BE2C (cell line): ENCODE data around the gene ITK. TPM values are rescaled to one million over a fixed set of nuclear protein-coding genes. Genes with fewer than 3 reads are reported as not detected.

ENCODE experiments used
- DNase-seq: peaks from one replicate; pipeline ENCODE4 v3.0.0-alpha.2; 2020
- H3K27me3 ChIP-seq: fragments of 250-450 bp; sonication (Bioruptor Pico); 2 replicates; pipeline ENCODE4 v1.5.1; 2020; ENCODE audit warnings: mild to moderate bottlenecking
- H3K36me3 ChIP-seq: fragments of 250-450 bp; sonication (Bioruptor Pico); 2 replicates; pipeline ENCODE4 v1.5.1; 2020; ENCODE audit warnings: mild to moderate bottlenecking
- H3K4me1 ChIP-seq: fragments of 250-450 bp; sonication (Bioruptor Pico); 2 replicates; pipeline ENCODE4 v1.5.1; 2020
- H3K4me3 ChIP-seq: 2 replicates; pipeline ENCODE4 v1.5.1; 2011; ENCODE audit warnings: low read depth, low read length
- H3K9me3 ChIP-seq: fragments of 250-450 bp; sonication (Bioruptor Pico); 2 replicates; pipeline ENCODE4 v1.5.1; 2020
- polyA plus RNA-seq: library from polyadenylated mRNA; unstranded; fragments of >200 nt; gene quantifications from one replicate; pipeline ENCODE4 v1.2.1, GENCODE V29; 2012; ENCODE audit warnings: low read depth, missing spikeins; ENCODE audit not compliant: insufficient read length, insufficient read depth
- TF ChIP-seq, protein P1 (sequence below): IDR thresholded peaks from 2 replicates; pipeline ENCODE4 v1.5.1; 2012; ENCODE audit warnings: mild to moderate bottlenecking, low read depth, low read length

Gene ITK
- polyA plus RNA-seq: not detected

DNA sequence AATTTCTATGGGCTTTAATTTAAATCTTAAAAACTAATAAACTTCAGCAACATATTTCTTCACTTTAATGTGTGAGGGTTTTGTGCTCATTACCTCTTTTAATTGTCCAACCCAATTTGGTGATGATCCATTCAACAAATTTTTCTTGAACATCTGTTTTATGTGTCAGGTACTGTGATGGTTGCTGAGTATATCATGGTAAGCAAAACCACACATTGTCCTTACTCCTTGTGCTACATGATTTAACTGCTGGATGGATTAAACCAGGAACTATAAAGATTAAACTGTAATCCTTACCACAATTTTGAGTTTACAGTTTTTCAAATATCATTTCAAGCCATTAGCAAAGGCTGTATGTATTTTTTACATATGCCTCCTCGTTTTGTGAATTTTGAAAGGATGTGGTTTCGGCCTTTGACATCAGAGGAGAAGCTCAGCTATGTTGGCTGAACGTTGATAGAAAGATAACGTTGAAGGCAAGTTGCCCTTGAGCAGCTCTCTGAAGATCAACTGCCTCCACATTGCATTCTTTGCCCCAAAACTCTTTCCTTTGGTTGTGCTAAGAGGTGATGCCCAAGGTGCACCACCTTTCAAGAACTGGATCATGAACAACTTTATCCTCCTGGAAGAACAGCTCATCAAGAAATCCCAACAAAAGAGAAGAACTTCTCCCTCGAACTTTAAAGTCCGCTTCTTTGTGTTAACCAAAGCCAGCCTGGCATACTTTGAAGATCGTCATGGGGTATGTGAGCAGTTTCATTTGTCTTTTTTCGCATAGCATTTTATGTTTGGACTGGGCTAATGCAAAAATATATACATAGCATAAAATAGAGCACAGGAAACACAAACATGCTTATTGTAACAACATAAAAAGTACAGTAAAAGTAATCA is at the start of gene ITK:
Gene ITK, plus strand, starts transcription at position 467 of the 891 bp plus-strand sequence. Its CDS starts 138 bp downstream, at position 605.
- Histone ChIP-seq H3K27me3 (no peaks in the 10 kb centered on the region; the same call in 1 of the 2 replicates), H3K36me3 (no peaks in the 10 kb centered on the region), H3K4me1 (no peaks in the 10 kb centered on the region), H3K9me3 (no peaks in the 10 kb centered on the region), H3K4me3 (no peak within 1 kb of the TSS)
- no peak for DNase-seq
- TF ChIP-seq, protein P1, sequence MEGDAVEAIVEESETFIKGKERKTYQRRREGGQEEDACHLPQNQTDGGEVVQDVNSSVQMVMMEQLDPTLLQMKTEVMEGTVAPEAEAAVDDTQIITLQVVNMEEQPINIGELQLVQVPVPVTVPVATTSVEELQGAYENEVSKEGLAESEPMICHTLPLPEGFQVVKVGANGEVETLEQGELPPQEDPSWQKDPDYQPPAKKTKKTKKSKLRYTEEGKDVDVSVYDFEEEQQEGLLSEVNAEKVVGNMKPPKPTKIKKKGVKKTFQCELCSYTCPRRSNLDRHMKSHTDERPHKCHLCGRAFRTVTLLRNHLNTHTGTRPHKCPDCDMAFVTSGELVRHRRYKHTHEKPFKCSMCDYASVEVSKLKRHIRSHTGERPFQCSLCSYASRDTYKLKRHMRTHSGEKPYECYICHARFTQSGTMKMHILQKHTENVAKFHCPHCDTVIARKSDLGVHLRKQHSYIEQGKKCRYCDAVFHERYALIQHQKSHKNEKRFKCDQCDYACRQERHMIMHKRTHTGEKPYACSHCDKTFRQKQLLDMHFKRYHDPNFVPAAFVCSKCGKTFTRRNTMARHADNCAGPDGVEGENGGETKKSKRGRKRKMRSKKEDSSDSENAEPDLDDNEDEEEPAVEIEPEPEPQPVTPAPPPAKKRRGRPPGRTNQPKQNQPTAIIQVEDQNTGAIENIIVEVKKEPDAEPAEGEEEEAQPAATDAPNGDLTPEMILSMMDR: no peak

DNA sequence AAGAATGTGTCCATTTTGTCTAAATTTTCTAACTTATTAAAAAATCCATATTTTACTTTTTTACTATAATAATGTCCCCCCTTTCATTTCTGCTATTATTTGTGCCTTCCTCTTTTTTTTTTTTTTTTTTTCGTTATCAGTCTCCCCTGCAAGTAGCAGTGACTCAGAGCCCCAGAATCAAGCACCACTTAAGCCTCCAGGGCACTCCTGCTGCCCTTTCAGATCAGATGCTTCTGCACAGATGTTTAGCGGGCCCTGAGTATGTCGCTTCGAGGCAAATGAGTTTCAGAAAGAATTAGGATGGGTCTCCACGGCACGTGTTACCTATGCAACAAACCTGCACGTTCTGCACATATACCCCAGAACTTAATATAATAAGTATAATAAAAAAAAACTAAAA is 49.7 kb upstream of the ITK start:
- Histone ChIP-seq H3K4me1 (no peaks in the 10 kb centered on the region), H3K27me3 (no peaks in the 10 kb centered on the region; the same call in 1 of the 2 replicates), H3K4me3 (no peak overlapping the region), H3K9me3 (no peaks in the 10 kb centered on the region), H3K36me3 (no peaks in the 10 kb centered on the region)
- DNase-seq: peak; percentile 48
- TF ChIP-seq, protein P1: no peak

DNA sequence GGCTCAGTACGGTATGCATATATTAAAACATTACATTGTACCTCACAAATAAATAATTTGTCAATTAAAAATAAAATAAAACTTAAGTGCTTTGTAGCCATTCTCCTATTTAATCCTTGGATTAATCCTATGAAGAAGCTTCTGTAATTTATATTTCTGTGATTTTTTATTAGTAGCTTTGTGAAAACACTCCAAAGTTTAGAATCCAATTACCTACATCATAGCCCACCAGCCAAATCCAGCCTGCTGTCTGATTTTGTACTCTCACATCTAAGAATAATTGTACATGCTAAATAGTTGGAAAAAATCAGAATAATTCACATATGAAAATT is 48.4 kb upstream of the ITK start:
- TF ChIP-seq, protein P1: no peak
- Histone ChIP-seq H3K27me3 (no peaks in the 10 kb centered on the region; the same call in 1 of the 2 replicates), H3K9me3 (no peaks in the 10 kb centered on the region), H3K36me3 (no peaks in the 10 kb centered on the region), H3K4me1 (no peaks in the 10 kb centered on the region), H3K4me3 (no peak overlapping the region)
- no peak for DNase-seq

DNA sequence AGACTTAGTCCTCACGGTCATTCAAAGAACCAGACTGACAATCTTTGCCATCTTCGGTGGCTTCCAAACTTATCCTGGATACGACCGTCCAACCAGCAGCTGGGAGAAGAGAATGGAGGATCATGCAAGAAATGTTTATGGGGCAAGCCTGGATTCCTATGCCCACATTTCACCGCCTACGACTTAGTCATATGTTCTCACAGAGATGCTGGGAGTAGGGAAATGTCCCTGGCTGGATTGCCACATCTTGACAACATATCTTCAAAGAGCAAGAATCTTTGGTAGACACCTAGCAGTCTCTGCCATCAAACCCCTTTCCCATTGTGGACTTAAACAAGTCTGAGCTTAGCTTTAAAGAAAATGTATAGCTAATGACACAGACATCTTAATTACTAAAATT is 42.9 kb upstream of the ITK start:
- DNase-seq: no peak
- peaks cover 3% of the 10 kb centered on the region; the same call in 1 of the 2 replicates for H3K36me3 ChIP-seq
- H3K27me3 ChIP-seq: no peaks in the 10 kb centered on the region; the same call in 1 of the 2 replicates
- no peak overlapping the region for H3K4me3 ChIP-seq
- no peaks in the 10 kb centered on the region for H3K9me3 ChIP-seq
- TF ChIP-seq, protein P1: no peak
- no peaks in the 10 kb centered on the region for H3K4me1 ChIP-seq

DNA sequence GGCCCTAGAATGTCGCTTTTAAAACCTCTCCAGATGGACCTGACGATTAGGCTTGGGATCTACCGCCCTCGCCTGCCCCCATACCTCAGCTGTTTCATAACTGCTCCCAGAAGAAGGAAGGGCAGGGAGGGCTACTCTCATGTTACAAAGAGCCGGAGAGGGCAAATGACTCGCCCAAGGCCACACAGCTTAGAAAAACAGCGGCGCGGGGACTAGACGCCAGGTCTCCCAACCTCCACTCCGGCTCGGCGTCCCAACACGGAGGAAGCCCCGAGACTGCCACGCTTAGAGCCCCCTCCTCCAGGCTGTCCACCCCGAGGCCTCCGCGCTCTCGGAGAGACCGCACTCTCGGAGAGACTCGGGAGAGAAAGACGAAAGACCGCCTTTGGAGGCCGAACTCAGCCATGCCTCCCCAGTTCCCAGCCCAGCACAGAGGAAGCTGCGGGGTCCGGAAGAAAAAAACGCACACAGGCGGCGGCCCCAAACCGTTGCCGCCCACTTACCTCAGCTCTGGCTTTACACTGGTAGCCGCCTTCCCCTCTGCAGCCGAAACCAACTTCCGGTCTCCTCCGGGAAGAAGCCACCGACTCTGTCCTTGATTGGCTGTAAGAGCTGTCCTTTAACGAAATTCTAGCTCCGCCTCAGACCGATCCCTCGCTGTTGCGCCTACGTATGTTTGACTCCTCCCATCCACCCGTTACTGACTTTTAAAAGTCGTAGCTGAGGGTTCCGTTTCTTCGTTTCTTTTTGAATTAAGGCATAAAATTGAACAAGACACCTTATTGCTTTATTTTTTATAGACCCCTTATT is 38.1 kb upstream of the ITK start, which contains the start of gene MED7:
Gene MED7, minus strand, starts transcription at position 549 of the 810 bp plus-strand sequence. CDS start 3,434 bp downstream, outside the sequence.
- TF ChIP-seq, protein P1: no peak
- DNase-seq: peak; percentile 94
- Histone ChIP-seq H3K27me3 (no peaks in the 10 kb centered on the region), H3K4me3 (peak within 1 kb of the TSS; percentile 97), H3K9me3 (no peaks in the 10 kb centered on the region), H3K36me3 (peaks cover 2% of the 10 kb centered on the region; the same call in 1 of the 2 replicates), H3K4me1 (peaks cover 5% of the 10 kb centered on the region; the same call in 1 of the 2 replicates)
